DMS 273 treated with DMSO at 0.1 percent for 48 hours (cell line): ENCODE data around the gene CFB.
"Not testable (repeated sequence)": the region's sequence is repeated elsewhere in the genome, so short reads cannot be mapped to it uniquely, and the experiment has no call there.

Experiments
- DNase-seq: peaks from one replicate; lab custom pipeline; 2025; lab: John Stamatoyannopoulos, UW

The CFB gene

GRCh38 chr6:31945507-31946369 is at the start of gene CFB:
Gene CFB, plus strand, starts transcription at chr6:31946095. Its CDS starts 127 bp downstream, at chr6:31946222.
- DNase-seq, result no peak

DNA sequence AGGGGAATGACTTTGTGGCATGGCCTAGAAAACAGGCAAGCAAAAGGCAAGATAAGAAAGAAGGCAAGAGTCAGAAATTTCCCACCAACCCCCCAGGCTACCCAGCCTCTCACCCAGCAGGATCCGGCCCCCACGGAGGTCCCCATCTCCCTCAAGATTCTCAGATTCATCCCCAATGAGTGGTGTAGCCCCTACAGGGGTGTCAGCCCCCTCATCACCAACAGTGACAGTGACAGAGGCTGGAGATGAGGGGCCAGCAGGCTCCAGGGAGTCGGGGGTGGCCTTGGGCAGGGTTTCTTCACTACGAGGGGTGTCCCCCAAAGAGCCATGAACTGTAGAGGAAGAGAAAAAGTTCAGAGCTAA is 49.4 kb upstream of the CFB start:
- DNase-seq, result no peak

DNA sequence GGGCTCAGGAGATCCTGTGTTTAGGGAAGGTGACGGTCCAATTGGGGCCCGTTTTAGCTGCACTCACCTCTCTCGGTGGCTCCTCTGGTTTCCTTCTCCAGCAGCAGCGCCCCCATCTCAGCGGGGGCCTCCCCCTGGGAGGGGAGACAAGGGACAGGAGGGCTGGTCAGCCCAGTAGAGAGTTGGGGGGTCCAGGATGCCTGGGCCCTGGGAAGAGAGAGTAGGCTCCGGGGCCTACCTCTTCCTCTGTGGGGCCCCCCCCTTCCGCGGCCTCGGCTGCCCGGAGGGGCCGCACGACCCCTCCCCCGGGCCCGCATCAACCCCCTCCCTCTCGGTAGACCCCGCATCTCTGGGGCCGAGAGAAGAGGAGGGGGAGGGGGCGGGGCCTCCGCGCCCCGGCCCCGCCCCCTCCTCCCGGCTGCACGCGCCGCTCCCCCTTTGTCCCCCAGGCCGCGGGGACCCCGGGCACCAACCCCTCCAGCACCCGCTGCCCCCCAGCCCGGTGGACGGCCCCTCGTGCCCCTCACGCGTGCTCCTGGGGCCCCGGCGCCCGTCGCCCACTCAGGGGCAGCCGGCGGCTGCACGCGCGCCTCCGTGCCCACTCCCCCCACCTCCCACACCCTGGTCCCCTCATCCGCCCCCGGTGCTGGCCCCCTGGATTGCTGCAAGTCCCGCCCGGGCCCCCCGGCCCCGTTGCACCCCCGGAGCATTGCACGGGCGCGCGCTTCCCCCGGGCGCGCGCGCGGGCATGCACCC is 48.9 kb upstream of the CFB start:
- DNase-seq, result no peak

DNA sequence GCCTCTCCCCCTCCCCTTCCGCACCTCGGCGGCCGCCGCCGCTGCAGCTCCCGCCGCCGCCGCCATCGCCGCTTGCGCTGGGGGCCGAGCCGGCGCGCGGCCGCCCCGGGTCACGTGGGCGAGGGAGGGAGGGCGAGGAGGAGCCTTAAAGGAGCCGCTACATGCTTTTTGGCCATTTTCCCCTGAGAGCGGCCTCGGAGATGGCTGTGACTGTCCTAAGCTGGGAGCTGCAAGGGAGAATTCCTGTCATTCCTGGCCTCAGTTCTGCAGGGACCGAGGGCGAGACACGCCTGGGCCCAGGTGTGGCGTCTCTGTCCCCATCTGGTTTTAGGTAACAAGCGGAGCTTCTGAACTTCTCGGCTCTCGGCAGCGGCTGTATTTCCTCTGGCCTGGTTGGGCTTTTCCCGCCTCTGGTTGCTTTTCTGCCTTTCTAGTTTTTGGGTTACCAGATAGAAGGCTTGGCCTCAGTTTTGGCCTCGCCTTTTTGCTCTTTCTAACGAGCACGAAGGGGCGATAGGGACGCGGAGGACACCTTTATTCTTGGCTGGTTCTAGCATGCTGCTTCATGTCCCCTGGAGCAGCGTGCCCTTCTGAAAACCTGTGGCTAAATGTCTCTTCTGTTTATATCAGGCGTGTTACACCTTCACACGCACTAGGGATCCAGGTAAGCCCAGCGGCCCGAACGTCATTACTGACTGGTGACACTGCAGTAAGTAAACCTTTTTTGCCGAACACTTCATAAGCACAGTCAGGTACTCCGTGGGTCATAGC is 48.1 kb upstream of the CFB start, which contains the start of gene EHMT2:
Gene EHMT2, minus strand, starts transcription at position 87 of the 771 bp plus-strand sequence. Its CDS starts 21 bp downstream, at position 66.
- DNase-seq, result peak; percentile 71

DNA sequence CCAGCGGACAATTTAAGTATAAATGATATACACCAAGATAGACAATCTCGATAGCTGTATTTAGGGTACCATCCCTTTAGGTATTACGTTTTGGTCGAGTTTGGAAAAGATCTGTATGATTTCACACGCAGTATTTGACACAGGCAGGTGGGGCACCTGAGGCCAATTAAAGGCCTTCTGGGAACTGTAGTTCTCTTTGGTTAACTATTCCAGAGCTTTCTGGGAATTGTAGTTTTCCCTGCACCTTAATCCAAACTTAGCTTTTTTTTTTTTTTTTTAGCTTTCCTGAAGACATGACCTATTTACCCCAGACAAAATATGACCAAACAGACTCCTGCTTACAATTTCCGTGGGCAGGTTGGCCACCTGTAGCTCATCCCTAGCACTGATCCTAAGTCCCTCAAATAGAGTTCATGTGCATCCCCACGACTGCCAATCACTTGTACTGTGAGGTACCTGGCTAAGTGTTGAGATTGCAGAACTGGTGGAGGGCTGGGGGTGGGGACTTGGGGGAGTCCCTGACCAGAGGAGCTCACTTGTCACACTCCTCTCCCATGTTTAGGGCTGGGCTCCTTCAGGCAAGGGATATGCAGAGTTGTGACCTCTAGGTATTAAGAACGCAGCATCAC is 47.4 kb upstream of the CFB start:
- peak; percentile 40 for DNase-seq

DNA sequence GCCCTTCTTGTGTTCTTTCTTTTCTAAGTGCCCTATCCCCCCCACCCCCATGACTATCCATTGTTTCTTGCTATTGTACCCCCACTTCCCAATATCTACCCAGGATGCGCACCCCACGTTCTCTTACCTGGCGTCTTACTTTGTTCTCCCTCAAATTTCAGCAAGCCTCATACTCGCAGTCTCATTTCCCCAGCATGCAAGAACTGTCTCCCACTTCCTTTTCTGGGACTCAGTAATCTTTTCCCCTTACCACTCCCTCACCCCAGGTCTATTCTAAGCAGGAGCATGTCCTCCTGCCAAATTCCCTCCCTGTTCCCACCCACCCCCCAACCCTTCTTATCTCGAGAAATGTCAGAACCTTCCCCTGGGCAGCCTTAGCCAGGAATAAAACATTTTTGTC is 46.7 kb upstream of the CFB start:
- no peak for DNase-seq

DNA sequence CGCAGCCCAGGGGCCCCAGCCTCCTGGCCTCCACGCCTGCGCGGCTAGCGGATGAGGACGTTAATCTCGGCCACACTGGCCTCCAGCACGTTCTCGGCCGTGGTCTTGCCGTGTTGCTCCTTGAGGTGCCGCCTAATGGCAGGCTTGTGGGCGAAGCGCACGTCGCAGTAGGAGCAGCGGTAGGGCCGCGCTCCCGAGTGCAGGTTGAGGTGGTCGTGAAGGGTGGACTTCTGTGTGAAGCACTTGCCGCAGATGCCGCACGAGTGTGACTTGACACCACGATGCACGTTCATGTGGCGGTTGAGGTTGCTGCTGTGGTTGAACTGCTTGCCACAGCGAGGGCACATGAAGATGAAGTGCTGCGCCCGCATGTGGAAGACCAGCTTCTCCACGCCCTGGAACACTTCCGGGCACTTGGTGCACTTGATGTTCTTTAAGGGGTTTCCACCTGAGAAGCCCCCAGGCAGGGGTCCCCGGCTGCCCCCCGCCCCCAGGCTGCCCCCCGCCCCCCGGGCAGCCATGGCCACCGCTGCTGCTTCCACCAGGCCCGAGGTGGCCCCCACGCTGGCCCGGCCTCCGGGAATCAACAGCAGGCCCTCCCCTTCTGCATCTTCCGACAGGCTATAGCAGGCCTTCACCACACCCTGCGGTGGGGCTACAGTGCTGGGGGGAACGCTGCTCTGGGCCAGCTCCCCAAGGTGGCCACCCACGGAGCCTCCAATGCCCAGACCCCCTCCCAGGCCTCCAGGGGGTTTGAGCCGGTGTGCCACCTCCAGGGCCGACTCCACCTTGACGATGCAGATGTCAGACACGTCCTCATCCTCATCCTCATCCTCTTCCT is 45.8 kb upstream of the CFB start:
- DNase-seq, result no peak

- no peak for DNase-seq
Observed at GRCh38 chr6:31900917-31901414, 44.9 kb upstream of the CFB start.

DNA sequence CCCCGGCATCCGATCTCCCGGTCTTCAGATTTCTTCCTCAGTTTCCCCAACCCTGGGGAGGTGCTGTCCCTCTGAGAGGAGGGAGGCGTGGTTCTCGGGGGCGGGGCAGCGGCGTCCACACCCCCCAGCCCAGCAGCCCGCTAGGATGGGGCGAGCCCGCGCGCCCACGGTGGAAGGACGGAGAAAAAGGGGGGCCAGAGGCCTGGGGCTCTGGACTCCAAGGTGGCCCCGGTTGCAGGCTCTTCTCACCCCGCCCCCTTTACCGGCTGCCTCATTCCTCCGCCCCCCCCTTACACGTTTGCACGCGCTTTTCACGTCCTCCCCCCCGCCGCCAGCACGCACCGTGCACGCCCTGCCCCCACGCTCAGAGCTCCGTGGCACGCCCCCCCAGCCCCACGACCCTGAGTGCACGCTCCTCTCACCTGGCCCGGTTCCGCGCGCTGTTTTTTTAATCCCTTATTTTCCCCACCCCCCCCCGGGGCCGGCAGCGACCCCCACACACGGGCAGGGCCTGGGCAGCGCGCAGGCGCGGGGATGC is 44.4 kb upstream of the CFB start:
- DNase-seq, result no peak

DNA sequence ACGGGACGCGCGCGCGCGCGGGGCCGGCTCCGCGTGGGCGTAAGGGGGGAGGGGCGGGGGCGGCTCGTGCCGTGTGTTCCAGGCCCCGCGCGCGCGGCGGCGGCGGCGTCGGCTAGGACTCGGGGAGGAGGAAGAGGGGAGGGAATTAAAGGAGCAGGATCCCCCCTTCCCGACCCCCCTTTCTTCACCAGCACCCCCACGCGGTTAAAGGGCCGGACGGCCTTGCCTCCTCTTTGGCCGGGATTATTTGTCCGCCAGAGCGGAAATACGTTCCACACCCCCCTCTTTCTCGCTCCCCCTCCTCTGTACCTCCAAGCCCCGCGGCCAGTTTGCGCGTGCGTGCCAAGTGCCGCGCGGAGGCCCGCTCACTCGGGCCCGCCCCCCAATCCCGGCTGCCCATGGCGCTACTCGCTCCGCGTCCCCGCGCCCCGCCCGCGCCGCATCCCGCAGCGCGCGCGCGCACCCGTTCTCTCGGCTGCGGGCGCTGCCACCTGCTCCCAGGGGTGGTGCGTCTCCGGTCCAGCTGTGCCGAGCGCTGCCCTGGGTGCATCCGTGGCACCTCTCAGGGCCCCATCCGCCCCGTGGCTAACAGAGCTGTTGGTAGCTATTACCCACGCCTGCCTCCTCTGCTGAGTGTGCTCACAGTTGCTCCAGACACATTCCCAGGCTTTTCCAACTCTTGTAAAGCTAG is 43.8 kb upstream of the CFB start, which contains the start of gene ZBTB12:
Gene ZBTB12, minus strand, starts transcription at position 134 of the 691 bp plus-strand sequence. CDS start 781 bp downstream, outside the sequence.
- DNase-seq, result peak; percentile 88

DNA sequence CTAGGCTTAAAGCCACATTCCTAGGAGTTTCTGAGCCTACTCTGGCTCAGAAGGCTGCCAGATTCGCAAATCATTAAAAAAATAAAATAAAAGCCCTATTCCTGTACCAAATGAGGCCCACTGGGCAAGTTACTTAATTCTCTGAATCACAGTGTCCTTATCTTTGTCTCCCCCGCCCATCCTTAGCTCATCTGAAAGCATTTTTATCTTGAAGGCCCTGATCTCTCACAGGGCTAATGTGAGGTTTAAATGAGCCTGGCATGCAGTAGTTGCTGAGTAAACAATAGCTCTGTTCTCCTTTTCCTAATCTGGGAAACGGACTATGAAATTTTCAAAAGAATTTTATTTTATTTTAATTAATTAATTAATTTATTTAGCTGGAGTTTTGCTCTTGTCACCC is 41.9 kb upstream of the CFB start:
- DNase-seq, result no peak

DNA sequence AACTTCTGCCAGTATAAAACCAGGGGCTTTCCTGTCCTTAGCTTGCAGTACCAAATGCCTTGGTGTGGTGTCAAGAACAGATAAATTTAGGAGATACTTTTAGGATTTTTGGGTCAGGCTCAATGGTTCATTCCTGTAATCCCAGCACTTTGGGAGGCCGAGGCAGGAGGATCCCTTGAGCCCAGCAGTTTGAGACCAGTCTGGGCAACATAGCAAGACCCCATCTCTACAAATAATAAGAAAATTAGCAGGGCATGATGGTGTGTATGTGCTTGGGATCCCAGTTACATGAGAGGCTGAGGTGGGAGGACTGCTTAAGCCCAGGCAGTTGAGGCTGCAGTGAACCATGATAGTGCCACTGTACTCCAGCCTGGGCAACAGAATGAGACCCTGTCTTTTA is 40.9 kb upstream of the CFB start:
- DNase-seq, result no peak

- DNase-seq, result no peak
Observed at GRCh38 chr6:31906122-31906521, 39.8 kb upstream of the CFB start.

DNA sequence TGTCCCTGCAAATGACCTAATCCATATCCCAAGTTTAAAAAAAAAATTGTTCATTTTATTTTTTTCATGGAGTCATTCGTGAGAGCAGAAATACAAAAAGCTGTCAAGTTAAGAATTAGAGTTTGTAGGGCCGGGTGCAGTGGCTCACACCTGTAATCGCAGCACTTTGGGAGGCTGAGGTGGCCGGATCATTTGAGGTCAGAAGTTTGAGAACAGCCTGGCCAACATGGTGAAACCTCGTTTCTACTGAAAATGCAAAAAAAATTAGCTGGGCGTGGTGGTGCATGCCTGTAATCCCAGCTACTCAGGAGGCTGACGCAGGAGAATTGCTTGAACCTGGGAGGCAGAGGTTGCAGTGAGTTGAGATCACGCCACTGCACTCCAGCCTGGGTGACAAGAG is 39.2 kb upstream of the CFB start:
- not testable (repeated sequence) for DNase-seq

DNA sequence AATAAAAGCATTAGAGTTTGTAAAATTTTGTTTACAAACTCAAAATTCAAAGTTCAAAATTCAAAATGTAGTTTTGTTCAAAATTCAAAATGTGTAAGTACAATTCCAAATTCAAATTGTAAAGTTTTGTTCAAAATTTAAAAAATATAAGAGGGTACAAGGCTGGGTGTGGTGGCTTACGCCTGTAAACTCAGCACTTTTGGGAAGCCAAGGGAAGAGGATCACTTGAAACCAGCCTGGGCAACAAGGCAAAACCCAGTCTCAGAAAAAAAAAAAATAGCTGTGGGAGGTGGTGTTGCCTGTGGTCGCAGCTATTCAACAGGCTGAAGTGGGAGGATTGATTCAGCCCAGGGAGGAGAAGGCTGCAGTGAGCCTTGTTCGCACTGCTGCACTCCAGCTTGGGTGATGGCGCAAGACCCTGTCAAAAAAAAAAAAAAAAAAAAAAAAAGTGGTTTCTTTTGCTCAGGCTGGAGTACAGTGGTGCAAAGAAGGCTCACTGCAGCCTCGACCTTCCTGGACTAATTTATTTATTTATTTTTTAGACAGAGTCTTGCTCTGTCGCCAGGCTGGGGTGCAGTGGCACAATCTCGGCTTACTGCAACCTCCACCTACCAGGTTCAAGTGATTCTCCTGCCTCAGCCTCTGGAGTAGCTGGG is 38.6 kb upstream of the CFB start:
- DNase-seq, result no peak

GRCh38 chr6:31908255-31908654 is 37.6 kb upstream of the CFB start:
- not testable (repeated sequence) for DNase-seq

- no peak for DNase-seq
Observed at GRCh38 chr6:31908791-31909190, 37.1 kb upstream of the CFB start.

GRCh38 chr6:31909298-31909697 is 36.6 kb upstream of the CFB start:
- not testable (repeated sequence) for DNase-seq
